Naive thymus-derived CD4-positive, alpha-beta T cell (primary cell): ENCODE results near the gene FERMT1. TPM values are rescaled to one million over a fixed set of nuclear protein-coding genes. Genes with fewer than 3 reads are reported as not detected.

Experiments
- ATAC-seq: fragments of 150-1000 bp; cut with Tn5 transposase; 2 replicates; pipeline ENCODE4 v1.10.0; 2021; ENCODE audit warnings: mild to moderate bottlenecking, moderate library complexity
- CTCF ChIA-PET: fragments of 350-600 bp; sonication (Branson Sonifier 250); formaldehyde crosslinking; loops from one replicate; lab custom pipeline; 2021; ENCODE audit warnings: antibody characterized with exemption; lab: Charles Lee
- POLR2A ChIA-PET: fragments of 350-600 bp; sonication (Branson Sonifier 250); formaldehyde crosslinking; loops from one replicate; lab custom pipeline; 2021; ENCODE audit warnings: antibody characterized with exemption, inconsistent platforms; lab: Charles Lee
- DNase-seq, 9 donors: peaks; one replicate each; pipeline versions ENCODE4 v3.0.0 to v3.0.0-alpha.2; 2020 to 2022; ENCODE audit warnings: mixed read lengths in 1 of 9
- H3K27ac ChIP-seq: one replicate; pipeline ENCODE4 v1.7.0; 2013; ENCODE audit warnings: mild to moderate bottlenecking, low read depth, low read length, moderate library complexity
- H3K27me3 ChIP-seq, 2 donors: one replicate each; pipeline ENCODE4 v1.7.0; 2013; ENCODE audit warnings: low read length in 2 of 2, mild to moderate bottlenecking in 2 of 2, moderate library complexity in 2 of 2; ENCODE audit not compliant: control insufficient read depth in 2 of 2, insufficient read depth in 2 of 2
- H3K36me3 ChIP-seq, 3 experiments: 1 replicate in 2 of 3; 2 replicates in 1 of 3; pipeline ENCODE4 v1.7.0; 2013; ENCODE audit warnings: low read length in 3 of 3, mild to moderate bottlenecking in 3 of 3, moderate library complexity in 1 of 3; ENCODE audit not compliant: insufficient read depth in 3 of 3, control insufficient read depth in 2 of 3
- H3K4me1 ChIP-seq, 2 donors: one replicate each; pipeline ENCODE4 v1.7.0; 2013; ENCODE audit warnings: low read length in 2 of 2, mild to moderate bottlenecking in 2 of 2, moderate library complexity in 1 of 2; ENCODE audit not compliant: control insufficient read depth in 2 of 2, insufficient read depth in 2 of 2
- H3K4me3 ChIP-seq: 2 replicates; pipeline ENCODE4 v1.7.0; 2013; ENCODE audit warnings: mild to moderate bottlenecking, low read length
- H3K9me3 ChIP-seq, 3 experiments: 1 replicate in 2 of 3; 2 replicates in 1 of 3; pipeline ENCODE4 v1.7.0; 2013; ENCODE audit warnings: low read length in 3 of 3; ENCODE audit not compliant: control insufficient read depth in 2 of 3
- H3K27ac Mint-ChIP-seq, 9 donors: one replicate each; pipeline ENCODE4 v1.8.0; 2020 to 2022; ENCODE audit warnings: mixed read lengths in 9 of 9, mild to moderate bottlenecking in 8 of 9, moderate library complexity in 5 of 9, inconsistent platforms in 2 of 9
- H3K27me3 Mint-ChIP-seq, 5 donors: one replicate each; pipeline ENCODE4 v1.8.0; 2021 to 2022; ENCODE audit warnings: mixed read lengths in 5 of 5, mild to moderate bottlenecking in 1 of 5
- H3K36me3 Mint-ChIP-seq, 5 donors: one replicate each; pipeline ENCODE4 v1.8.0; 2020 to 2022; ENCODE audit warnings: mixed read lengths in 5 of 5, mild to moderate bottlenecking in 3 of 5, inconsistent platforms in 1 of 5
- H3K4me1 Mint-ChIP-seq, 7 donors: one replicate each; pipeline ENCODE4 v1.8.0; 2020 to 2022; ENCODE audit warnings: mixed read lengths in 7 of 7, mild to moderate bottlenecking in 3 of 7, inconsistent platforms in 1 of 7
- H3K4me3 Mint-ChIP-seq, 10 donors: one replicate each; pipeline ENCODE4 v1.8.0; 2020 to 2022; ENCODE audit warnings: mild to moderate bottlenecking in 10 of 10, mixed read lengths in 10 of 10, moderate library complexity in 6 of 10, inconsistent platforms in 2 of 10
- H3K9me3 Mint-ChIP-seq, 11 donors: one replicate each; pipeline ENCODE4 v1.8.0; 2020 to 2022; ENCODE audit warnings: mixed read lengths in 11 of 11, mild to moderate bottlenecking in 4 of 11, inconsistent platforms in 1 of 11, moderate library complexity in 1 of 11
- intact Hi-C, 2 donors: fragments of 100-400 bp; cut with micrococcal nuclease; formaldehyde crosslinking; loops; one replicate each; pipeline ENCODE4 v1.15.1; 2023
- polyA plus RNA-seq, 2 donors: library from polyadenylated mRNA; unstranded; fragments of 300-500 nt; fragmentation: Illumina TruSeq; gene quantifications; one replicate each; pipeline ENCODE4 v1.2.3, GENCODE V29; 2021
- total RNA-seq, 6 experiments: library from RNA in 5 of 6; stranded (reverse) in 5 of 6; gene quantifications; 1 replicate in 5 of 6; 2 replicates in 1 of 6; pipeline ENCODE4 v1.2.3 and lab custom pipeline; 2021 to 2026

Gene FERMT1
- total and polyA plus RNA-seq, 7 experiments from 2014 or later = 0.17 TPM; not detected in 6

- intact Hi-C loops = loop anchor here in 1 of 2 donors (10.0 kb wide), 2 partner anchors 121 to 291 kb away; partner anchors contain the start of genes MCM8 and TRMT6
- CTCF ChIA-PET = interaction anchor here (1.0 to 7.3 kb wide), 2 partner anchors 506 to 547 kb away, joined by 3 to 59 read pairs; no protein-coding TSS in a partner anchor
Observed at GRCh38 chr20:6075428-6076219, 47.2 kb downstream of the FERMT1 start.

DNA sequence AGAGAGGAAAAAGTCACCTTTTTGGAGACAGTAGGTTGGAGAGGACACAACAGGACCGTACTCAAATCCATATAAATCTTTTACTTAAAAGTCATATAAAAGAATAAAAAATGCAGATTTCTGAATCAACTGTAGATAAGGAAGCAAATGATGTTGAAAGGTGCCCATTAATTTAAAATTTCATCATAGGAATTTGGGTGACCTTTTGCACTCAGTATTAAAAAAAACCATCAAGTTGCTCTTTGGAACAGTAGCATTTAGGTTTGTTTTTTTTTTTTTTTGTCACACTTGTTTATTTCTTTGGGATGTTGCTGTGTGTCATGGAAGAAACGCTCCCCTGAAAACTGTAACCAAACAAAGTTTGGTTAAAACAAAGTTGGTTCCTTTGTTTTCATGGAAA lies 48.0 kb downstream of the FERMT1 start:
- ATAC-seq = no peak
- Histone ChIP-seq H3K4me3 (no peak overlapping the region), H3K27me3 (no peaks in the 10 kb centered on the region), H3K27ac (no peak overlapping the region), H3K9me3 (no peaks in the 10 kb centered on the region), H3K36me3 (no peaks in the 10 kb centered on the region), H3K4me1 (no peaks in the 10 kb centered on the region)
- DNase-seq = no peak
- ChIA-PET CTCF (interaction anchor here (7.3 kb wide), 1 partner anchor 546 kb away, joined by 59 read pairs; no protein-coding TSS in a partner anchor), POLR2A (no interaction called here)
- Mint-ChIP-seq H3K27ac (no peak overlapping the region), H3K36me3 (no peaks in the 10 kb centered on the region), H3K4me1 (peaks cover 0 to 7% (median 3%) of the 10 kb centered on the region in 7 donors), H3K4me3 (no peak overlapping the region), H3K27me3 (peaks cover 0 to 2% (median 0%) of the 10 kb centered on the region in 5 donors), H3K9me3 (no peaks in the 10 kb centered on the region)
- intact Hi-C loops = loop anchor here in 1 of 2 donors (10.0 kb wide), 2 partner anchors 120 to 290 kb away; partner anchors contain the start of genes MCM8 and TRMT6

More at GRCh38 chr20:6075428-6076219, 47.2 kb downstream of the FERMT1 start:
- Mint-ChIP-seq H3K27me3 (peaks cover 0 to 2% (median 0%) of the 10 kb centered on the region in 5 donors), H3K4me3 (no peak overlapping the region), H3K9me3 (no peaks in the 10 kb centered on the region), H3K27ac (no peak overlapping the region), H3K4me1 (peaks cover 0 to 7% (median 3%) of the 10 kb centered on the region in 7 donors), H3K36me3 (no peaks in the 10 kb centered on the region)
- Histone ChIP-seq H3K4me1 (no peaks in the 10 kb centered on the region), H3K36me3 (no peaks in the 10 kb centered on the region), H3K27me3 (no peaks in the 10 kb centered on the region), H3K4me3 (no peak overlapping the region), H3K27ac (no peak overlapping the region), H3K9me3 (no peaks in the 10 kb centered on the region)
- POLR2A ChIA-PET = interaction anchor here (0.7 kb wide), 1 partner anchor 15 kb away, joined by 3 read pairs; no protein-coding TSS in a partner anchor
- DNase-seq = no peak
- no peak for ATAC-seq

- POLR2A ChIA-PET = no interaction called here
- intact Hi-C loops = loop anchor here in 1 of 2 donors (10.0 kb wide), 2 partner anchors 119 to 289 kb away; partner anchors contain the start of genes MCM8 and TRMT6
Observed at GRCh38 chr20:6074145-6074561, 48.7 kb downstream of the FERMT1 start.

DNA sequence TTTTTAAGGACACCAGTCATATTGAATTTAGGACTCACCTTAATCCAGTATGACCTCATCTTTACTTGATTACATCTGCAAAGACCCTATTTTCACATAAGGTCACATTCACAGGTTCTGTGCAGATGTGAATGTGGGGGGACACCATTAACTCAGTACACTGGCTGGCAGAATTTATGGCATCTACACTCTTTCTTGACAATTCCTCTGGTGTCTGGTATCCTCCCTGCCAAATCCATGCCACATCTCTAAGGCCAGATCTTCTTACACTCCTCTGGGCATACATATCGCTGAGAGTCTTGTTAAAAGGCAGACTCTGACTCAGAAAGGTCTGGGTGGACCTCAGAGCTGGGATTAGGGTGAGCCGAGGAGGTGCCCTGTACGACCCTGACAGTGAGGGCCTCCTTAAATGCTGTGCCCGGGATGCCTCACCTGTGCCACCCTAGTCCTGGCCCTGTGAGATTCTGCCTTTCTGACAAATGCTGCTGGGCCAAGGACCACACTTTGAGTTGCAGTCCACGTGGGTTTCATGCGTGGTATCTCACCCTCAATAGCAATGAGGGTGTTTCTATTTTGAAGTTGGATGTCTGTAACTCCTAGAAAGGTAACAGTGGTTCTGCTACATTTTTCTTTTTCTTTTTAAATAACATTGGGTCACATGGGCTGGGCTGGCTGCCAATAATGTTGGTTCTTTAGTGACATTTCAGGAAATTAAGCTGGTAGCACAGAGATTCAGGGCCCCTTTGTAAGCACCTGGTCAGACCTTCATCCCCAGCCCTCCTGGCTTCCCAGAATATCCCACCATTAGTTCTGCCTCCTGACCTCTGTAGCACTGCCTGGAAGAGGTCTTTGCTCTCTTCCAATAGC lies 51.8 kb downstream of the FERMT1 start:
- intact Hi-C loops = loop anchor here in 1 of 2 donors (10.0 kb wide), 2 partner anchors 116 to 286 kb away; partner anchors contain the start of genes MCM8 and TRMT6
- Mint-ChIP-seq H3K27ac (no peak overlapping the region), H3K36me3 (no peaks in the 10 kb centered on the region), H3K4me1 (peaks cover 0 to 7% (median 3%) of the 10 kb centered on the region in 7 donors), H3K27me3 (peaks cover 0 to 2% (median 0%) of the 10 kb centered on the region in 5 donors), H3K4me3 (no peak overlapping the region), H3K9me3 (no peaks in the 10 kb centered on the region)
- ChIA-PET POLR2A (no interaction called here), CTCF (no interaction called here)
- H3K27me3 ChIP-seq = no peaks in the 10 kb centered on the region
- no peak overlapping the region for H3K4me3 ChIP-seq
- ATAC-seq (no peak), DNase-seq (no peak)
- H3K9me3 ChIP-seq = no peaks in the 10 kb centered on the region
- H3K27ac ChIP-seq = no peak overlapping the region
- no peaks in the 10 kb centered on the region for H3K36me3 ChIP-seq
- no peaks in the 10 kb centered on the region for H3K4me1 ChIP-seq

More at GRCh38 chr20:6074145-6074561, 48.7 kb downstream of the FERMT1 start:
- no peaks in the 10 kb centered on the region for H3K9me3 Mint-ChIP-seq
- peak in 3 of 9 donors; percentile 27 to 34 (median 30) for DNase-seq
- Histone ChIP-seq H3K9me3 (no peaks in the 10 kb centered on the region), H3K27me3 (no peaks in the 10 kb centered on the region), H3K4me3 (no peak overlapping the region), H3K4me1 (no peaks in the 10 kb centered on the region), H3K27ac (no peak overlapping the region), H3K36me3 (no peaks in the 10 kb centered on the region)
- no peak overlapping the region for H3K4me3 Mint-ChIP-seq
- H3K27me3 Mint-ChIP-seq = peaks cover 0 to 2% (median 0%) of the 10 kb centered on the region in 5 donors
- peak overlapping the region in 2 of 9 donors; percentile 2 to 59 for H3K27ac Mint-ChIP-seq
- ATAC-seq = peak; percentile 41
- peaks cover 0 to 7% (median 3%) of the 10 kb centered on the region in 7 donors for H3K4me1 Mint-ChIP-seq
- CTCF ChIA-PET = interaction anchor here (7.3 kb wide), 1 partner anchor 545 kb away, joined by 59 read pairs; no protein-coding TSS in a partner anchor
- H3K36me3 Mint-ChIP-seq = no peaks in the 10 kb centered on the region

- Mint-ChIP-seq H3K36me3 (no peaks in the 10 kb centered on the region), H3K27ac (no peak overlapping the region), H3K27me3 (peaks cover 0 to 2% (median 0%) of the 10 kb centered on the region in 5 donors), H3K4me3 (no peak overlapping the region), H3K4me1 (peaks cover 0 to 7% (median 3%) of the 10 kb centered on the region in 7 donors), H3K9me3 (no peaks in the 10 kb centered on the region)
- ATAC-seq (no peak), DNase-seq (no peak)
- Histone ChIP-seq H3K4me1 (no peaks in the 10 kb centered on the region), H3K4me3 (no peak overlapping the region), H3K27me3 (no peaks in the 10 kb centered on the region), H3K27ac (no peak overlapping the region), H3K9me3 (no peaks in the 10 kb centered on the region), H3K36me3 (no peaks in the 10 kb centered on the region)
- intact Hi-C loops = loop anchor here in 1 of 2 donors (10.0 kb wide), 2 partner anchors 115 to 285 kb away; partner anchors contain the start of genes MCM8 and TRMT6
- CTCF ChIA-PET = no interaction called here
- POLR2A ChIA-PET = no interaction called here
Observed at GRCh38 chr20:6069669-6070068, 53.2 kb downstream of the FERMT1 start.

- ATAC-seq = no peak
- Mint-ChIP-seq H3K27ac (no peak overlapping the region), H3K4me3 (no peak overlapping the region), H3K9me3 (no peaks in the 10 kb centered on the region), H3K27me3 (peaks cover 0 to 6% (median 0%) of the 10 kb centered on the region in 5 donors), H3K4me1 (peaks cover 0 to 1% (median 0%) of the 10 kb centered on the region in 7 donors), H3K36me3 (no peaks in the 10 kb centered on the region)
- Histone ChIP-seq H3K4me1 (no peaks in the 10 kb centered on the region), H3K4me3 (no peak overlapping the region), H3K9me3 (no peaks in the 10 kb centered on the region), H3K27ac (no peak overlapping the region), H3K36me3 (no peaks in the 10 kb centered on the region), H3K27me3 (no peaks in the 10 kb centered on the region)
- ChIA-PET POLR2A (no interaction called here), CTCF (no interaction called here)
- no peak for DNase-seq
- intact Hi-C loops = no loop called here
Observed at GRCh38 chr20:6067763-6068318, 55.0 kb downstream of the FERMT1 start.
